HEK293 (cell line): Measurements from ENCODE around the gene FNTB.

Experiments used
- CTCF ChIA-PET: fragments of 350-600 bp; formaldehyde crosslinking; extraction: SDS; loops from one replicate; lab custom pipeline; 2021; ENCODE audit warnings: antibody characterized with exemption; lab: Yijun Ruan, JAX
- POLR2A ChIA-PET: fragments of 300-600 bp; formaldehyde crosslinking; extraction: SDS; loops from one replicate; lab custom pipeline; 2020; ENCODE audit warnings: antibody characterized with exemption, inconsistent platforms; lab: Yijun Ruan, JAX
- H3K27ac ChIP-seq: fragments of 200-500 bp; sonication (Bioruptor generic); 2 replicates; pipeline ENCODE4 v1.5.1; 2014; ENCODE audit warnings: low read depth, low read length, control low read depth, inconsistent platforms; ENCODE audit errors: extremely low read depth
- H3K36me3 ChIP-seq, 2 experiments: fragments of 200-500 bp in 1 of 2; sonication (Bioruptor generic) in 1 of 2; 1 replicate in 1 of 2; 2 replicates in 1 of 2; pipeline ENCODE4 v1.5.1; 2014 to 2017; ENCODE audit warnings: inconsistent platforms in 2 of 2, low read length in 2 of 2; ENCODE audit not compliant: control insufficient read depth in 2 of 2, insufficient read depth in 1 of 2
- H3K4me1 ChIP-seq: fragments of 200-500 bp; sonication (Bioruptor generic); 2 replicates; pipeline ENCODE4 v1.5.1; 2014; ENCODE audit warnings: mild to moderate bottlenecking, low read length, inconsistent platforms; ENCODE audit not compliant: control insufficient read depth, insufficient read depth
- H3K4me3 ChIP-seq: 2 replicates; pipeline ENCODE4 v1.5.1; 2011; ENCODE audit warnings: low read depth, mild to moderate bottlenecking, control low read depth, low read length, moderate library complexity
- H3K9me3 ChIP-seq: fragments of 200-500 bp; sonication (Bioruptor generic); 2 replicates; pipeline ENCODE4 v1.5.1; 2014; ENCODE audit warnings: low read depth, low read length, inconsistent platforms; ENCODE audit not compliant: control insufficient read depth, insufficient read depth
- BCL11B ChIP-seq: fragments of 450-650 bp; formaldehyde crosslinking; IDR thresholded peaks from 2 replicates; pipeline ENCODE4 v1.5.1; 2016; ENCODE audit warnings: low read depth, missing biosample characterization, missing genetic modification characterization
- EGR2 ChIP-seq: fragments of 450-650 bp; formaldehyde crosslinking; IDR thresholded peaks from 2 replicates; pipeline ENCODE4 v1.5.1; 2016; ENCODE audit warnings: low read depth, missing biosample characterization, missing genetic modification characterization
- GLI2 ChIP-seq: fragments of 450-650 bp; formaldehyde crosslinking; IDR thresholded peaks from 2 replicates; pipeline ENCODE4; 2017; ENCODE audit warnings: missing biosample characterization, missing genetic modification characterization, low read depth, borderline replicate concordance
- GLIS2 ChIP-seq: fragments of 450-650 bp; formaldehyde crosslinking; IDR thresholded peaks from 2 replicates; pipeline ENCODE4 v1.5.1; 2016; ENCODE audit warnings: missing biosample characterization, missing genetic modification characterization
- HOXA7 ChIP-seq: sonication (generic); formaldehyde crosslinking; IDR thresholded peaks from 2 replicates; pipeline ENCODE4 v1.8.1; 2022; ENCODE audit warnings: missing genetic modification reagents, borderline replicate concordance
- TCF7L2 ChIP-seq: IDR thresholded peaks from 2 replicates; pipeline ENCODE4 v1.6.1; 2011; ENCODE audit warnings: low read depth, mild to moderate bottlenecking, inconsistent platforms, low read length, moderate library complexity, borderline replicate concordance
- ZBTB7A ChIP-seq: fragments of 450-650 bp; formaldehyde crosslinking; IDR thresholded peaks from 2 replicates; pipeline ENCODE4 v1.5.1; 2016; ENCODE audit warnings: low read depth, missing biosample characterization, missing genetic modification characterization
- ZFP69B ChIP-seq: fragments of 450-650 bp; formaldehyde crosslinking; IDR thresholded peaks from 2 replicates; pipeline ENCODE4 v1.5.1; 2016; ENCODE audit warnings: missing biosample characterization, missing genetic modification characterization
- ZNF140 ChIP-seq: fragments of 450-650 bp; formaldehyde crosslinking; IDR thresholded peaks from 2 replicates; pipeline ENCODE4 v1.5.1; 2016; ENCODE audit warnings: missing biosample characterization, missing genetic modification characterization
- ZNF266 ChIP-seq: fragments of 450-650 bp; formaldehyde crosslinking; IDR thresholded peaks from 2 replicates; pipeline ENCODE4 v1.5.1; 2016; ENCODE audit warnings: missing biosample characterization, missing genetic modification characterization, low read depth
- ZNF335 ChIP-seq: fragments of 450-650 bp; formaldehyde crosslinking; conservative IDR thresholded peaks from 2 replicates; pipeline ENCODE4 v1.5.1; 2016; ENCODE audit warnings: missing biosample characterization, missing genetic modification characterization
- ZNF501 ChIP-seq: fragments of 450-650 bp; formaldehyde crosslinking; IDR thresholded peaks from 2 replicates; pipeline ENCODE4 v1.5.1; 2016; ENCODE audit warnings: missing biosample characterization, missing genetic modification characterization
- ZNF610 ChIP-seq: fragments of 450-650 bp; formaldehyde crosslinking; IDR thresholded peaks from 2 replicates; pipeline ENCODE4 v1.5.1; 2016; ENCODE audit warnings: missing biosample characterization, missing genetic modification characterization, borderline replicate concordance
- ZNF623 ChIP-seq: fragments of 450-650 bp; formaldehyde crosslinking; IDR thresholded peaks from 2 replicates; pipeline ENCODE4 v1.5.1; 2016; ENCODE audit warnings: missing biosample characterization, missing genetic modification characterization
- ZNF626 ChIP-seq: fragments of 450-650 bp; sonication (Bioruptor Pico); formaldehyde crosslinking; IDR thresholded peaks from 2 replicates; pipeline ENCODE4 v1.5.1; 2018; ENCODE audit warnings: missing biosample characterization, missing genetic modification characterization, inconsistent platforms
- ZNF776 ChIP-seq: fragments of 450-650 bp; formaldehyde crosslinking; IDR thresholded peaks from 2 replicates; pipeline ENCODE4 v1.5.0; 2017; ENCODE audit warnings: missing biosample characterization, missing genetic modification characterization, borderline replicate concordance
- TF ChIP-seq, protein P1 (sequence below): fragments of 450-650 bp; IDR thresholded peaks from 2 replicates; pipeline ENCODE4 v1.5.1; 2018; ENCODE audit warnings: missing biosample characterization, missing genetic modification characterization
- TF ChIP-seq, protein P2 (sequence below): fragments of 450-650 bp; formaldehyde crosslinking; IDR thresholded peaks from 2 replicates; pipeline ENCODE4 v1.5.1; 2016; ENCODE audit warnings: missing biosample characterization, missing genetic modification characterization, borderline replicate concordance
- TF ChIP-seq, protein P3 (sequence below): fragments of 450-650 bp; formaldehyde crosslinking; IDR thresholded peaks from 2 replicates; pipeline ENCODE4 v1.5.1; 2016; ENCODE audit warnings: missing biosample characterization, missing genetic modification characterization
- TF ChIP-seq, protein P4 (sequence below): fragments of 450-650 bp; formaldehyde crosslinking; IDR thresholded peaks from 2 replicates; pipeline ENCODE4 v1.5.1; 2016; ENCODE audit warnings: missing biosample characterization, missing genetic modification characterization

FNTB gene

DNA sequence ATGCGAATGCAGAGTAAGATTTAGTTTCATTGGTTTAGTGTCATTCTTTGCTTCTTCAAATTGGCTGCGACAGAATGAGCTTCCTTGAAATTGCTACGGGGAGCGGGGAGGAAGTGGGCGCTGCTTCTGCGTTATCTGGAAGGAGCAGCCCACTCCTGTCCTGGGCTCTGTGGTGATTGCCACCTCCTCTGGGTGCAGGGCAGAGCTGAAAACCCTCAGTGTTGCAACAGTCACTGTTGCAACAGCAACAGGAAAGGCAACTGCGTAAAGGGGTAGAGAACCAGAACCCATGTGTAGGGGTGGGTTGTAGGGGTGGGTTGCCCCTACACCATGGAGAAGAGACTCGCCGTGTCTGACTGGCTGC lies 57.9 kb downstream of the FNTB start (continued):
- TF ChIP-seq, protein P1, sequence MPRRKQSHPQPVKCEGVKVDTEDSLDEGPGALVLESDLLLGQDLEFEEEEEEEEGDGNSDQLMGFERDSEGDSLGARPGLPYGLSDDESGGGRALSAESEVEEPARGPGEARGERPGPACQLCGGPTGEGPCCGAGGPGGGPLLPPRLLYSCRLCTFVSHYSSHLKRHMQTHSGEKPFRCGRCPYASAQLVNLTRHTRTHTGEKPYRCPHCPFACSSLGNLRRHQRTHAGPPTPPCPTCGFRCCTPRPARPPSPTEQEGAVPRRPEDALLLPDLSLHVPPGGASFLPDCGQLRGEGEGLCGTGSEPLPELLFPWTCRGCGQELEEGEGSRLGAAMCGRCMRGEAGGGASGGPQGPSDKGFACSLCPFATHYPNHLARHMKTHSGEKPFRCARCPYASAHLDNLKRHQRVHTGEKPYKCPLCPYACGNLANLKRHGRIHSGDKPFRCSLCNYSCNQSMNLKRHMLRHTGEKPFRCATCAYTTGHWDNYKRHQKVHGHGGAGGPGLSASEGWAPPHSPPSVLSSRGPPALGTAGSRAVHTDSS (tag by site-specific recombination), result no peak
- TF ChIP-seq HOXA7 (CRISPR knock-in tag), result no peak
- TF ChIP-seq ZFP69B, result no peak
- no peak for TF ChIP-seq ZNF266 (tag by site-specific recombination)
- TF ChIP-seq GLIS2 (tag by site-specific recombination), result no peak

DNA sequence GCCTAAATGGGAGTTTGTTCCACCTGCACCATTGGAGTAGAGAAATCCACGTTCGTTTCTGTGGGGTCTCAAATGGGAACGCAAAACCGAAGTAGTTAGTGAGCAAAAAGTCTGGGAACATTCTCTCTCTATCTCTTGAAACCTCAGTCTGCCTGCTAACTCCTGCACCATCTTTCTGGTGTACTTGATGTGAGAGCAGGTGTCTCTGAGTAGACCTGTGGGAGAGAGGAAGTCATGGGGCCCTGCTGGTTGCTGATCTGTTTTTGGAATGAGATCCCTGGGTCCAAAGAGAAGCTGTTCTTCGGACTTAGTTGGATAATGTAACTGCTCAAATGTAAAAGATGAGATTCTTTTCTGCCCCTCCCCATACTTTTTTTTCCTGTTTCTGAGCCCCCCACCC lies 58.3 kb downstream of the FNTB start:
- no peak overlapping the region for H3K27ac ChIP-seq
- CTCF ChIA-PET, result no interaction called here

More for the DNA sequence above, 58.3 kb downstream of the FNTB start:
- Histone ChIP-seq H3K36me3 (peaks cover 4 to 33% of the 10 kb centered on the region in 2 experiments), H3K4me1 (peaks cover 4% of the 10 kb centered on the region; the same call in 1 of the 2 replicates), H3K4me3 (no peak overlapping the region), H3K9me3 (no peaks in the 10 kb centered on the region)
- POLR2A ChIA-PET, result no interaction called here
- TF ChIP-seq ZNF623 (tag by site-specific recombination) (no peak), EGR2 (no peak), BCL11B (tag by site-specific recombination) (no peak), GLIS2 (tag by site-specific recombination) (no peak), ZNF626 (tag by site-specific recombination) (no peak), ZNF776 (no peak), ZNF140 (tag by site-specific recombination) (no peak), ZBTB7A (tag by site-specific recombination) (no peak), ZNF610 (no peak), ZNF335 (tag by site-specific recombination) (no peak), TCF7L2 (no peak), ZNF501 (tag by site-specific recombination) (no peak), GLI2 (tag by site-specific recombination) (no peak)
- TF ChIP-seq, protein P2, sequence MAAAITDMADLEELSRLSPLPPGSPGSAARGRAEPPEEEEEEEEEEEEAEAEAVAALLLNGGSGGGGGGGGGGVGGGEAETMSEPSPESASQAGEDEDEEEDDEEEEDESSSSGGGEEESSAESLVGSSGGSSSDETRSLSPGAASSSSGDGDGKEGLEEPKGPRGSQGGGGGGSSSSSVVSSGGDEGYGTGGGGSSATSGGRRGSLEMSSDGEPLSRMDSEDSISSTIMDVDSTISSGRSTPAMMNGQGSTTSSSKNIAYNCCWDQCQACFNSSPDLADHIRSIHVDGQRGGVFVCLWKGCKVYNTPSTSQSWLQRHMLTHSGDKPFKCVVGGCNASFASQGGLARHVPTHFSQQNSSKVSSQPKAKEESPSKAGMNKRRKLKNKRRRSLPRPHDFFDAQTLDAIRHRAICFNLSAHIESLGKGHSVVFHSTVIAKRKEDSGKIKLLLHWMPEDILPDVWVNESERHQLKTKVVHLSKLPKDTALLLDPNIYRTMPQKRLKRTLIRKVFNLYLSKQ (tag by site-specific recombination), result no peak
- TF ChIP-seq, protein P1 (tag by site-specific recombination), result no peak
- TF ChIP-seq, protein P3, sequence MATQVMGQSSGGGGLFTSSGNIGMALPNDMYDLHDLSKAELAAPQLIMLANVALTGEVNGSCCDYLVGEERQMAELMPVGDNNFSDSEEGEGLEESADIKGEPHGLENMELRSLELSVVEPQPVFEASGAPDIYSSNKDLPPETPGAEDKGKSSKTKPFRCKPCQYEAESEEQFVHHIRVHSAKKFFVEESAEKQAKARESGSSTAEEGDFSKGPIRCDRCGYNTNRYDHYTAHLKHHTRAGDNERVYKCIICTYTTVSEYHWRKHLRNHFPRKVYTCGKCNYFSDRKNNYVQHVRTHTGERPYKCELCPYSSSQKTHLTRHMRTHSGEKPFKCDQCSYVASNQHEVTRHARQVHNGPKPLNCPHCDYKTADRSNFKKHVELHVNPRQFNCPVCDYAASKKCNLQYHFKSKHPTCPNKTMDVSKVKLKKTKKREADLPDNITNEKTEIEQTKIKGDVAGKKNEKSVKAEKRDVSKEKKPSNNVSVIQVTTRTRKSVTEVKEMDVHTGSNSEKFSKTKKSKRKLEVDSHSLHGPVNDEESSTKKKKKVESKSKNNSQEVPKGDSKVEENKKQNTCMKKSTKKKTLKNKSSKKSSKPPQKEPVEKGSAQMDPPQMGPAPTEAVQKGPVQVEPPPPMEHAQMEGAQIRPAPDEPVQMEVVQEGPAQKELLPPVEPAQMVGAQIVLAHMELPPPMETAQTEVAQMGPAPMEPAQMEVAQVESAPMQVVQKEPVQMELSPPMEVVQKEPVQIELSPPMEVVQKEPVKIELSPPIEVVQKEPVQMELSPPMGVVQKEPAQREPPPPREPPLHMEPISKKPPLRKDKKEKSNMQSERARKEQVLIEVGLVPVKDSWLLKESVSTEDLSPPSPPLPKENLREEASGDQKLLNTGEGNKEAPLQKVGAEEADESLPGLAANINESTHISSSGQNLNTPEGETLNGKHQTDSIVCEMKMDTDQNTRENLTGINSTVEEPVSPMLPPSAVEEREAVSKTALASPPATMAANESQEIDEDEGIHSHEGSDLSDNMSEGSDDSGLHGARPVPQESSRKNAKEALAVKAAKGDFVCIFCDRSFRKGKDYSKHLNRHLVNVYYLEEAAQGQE (tag by site-specific recombination), result no peak
- TF ChIP-seq, protein P4, sequence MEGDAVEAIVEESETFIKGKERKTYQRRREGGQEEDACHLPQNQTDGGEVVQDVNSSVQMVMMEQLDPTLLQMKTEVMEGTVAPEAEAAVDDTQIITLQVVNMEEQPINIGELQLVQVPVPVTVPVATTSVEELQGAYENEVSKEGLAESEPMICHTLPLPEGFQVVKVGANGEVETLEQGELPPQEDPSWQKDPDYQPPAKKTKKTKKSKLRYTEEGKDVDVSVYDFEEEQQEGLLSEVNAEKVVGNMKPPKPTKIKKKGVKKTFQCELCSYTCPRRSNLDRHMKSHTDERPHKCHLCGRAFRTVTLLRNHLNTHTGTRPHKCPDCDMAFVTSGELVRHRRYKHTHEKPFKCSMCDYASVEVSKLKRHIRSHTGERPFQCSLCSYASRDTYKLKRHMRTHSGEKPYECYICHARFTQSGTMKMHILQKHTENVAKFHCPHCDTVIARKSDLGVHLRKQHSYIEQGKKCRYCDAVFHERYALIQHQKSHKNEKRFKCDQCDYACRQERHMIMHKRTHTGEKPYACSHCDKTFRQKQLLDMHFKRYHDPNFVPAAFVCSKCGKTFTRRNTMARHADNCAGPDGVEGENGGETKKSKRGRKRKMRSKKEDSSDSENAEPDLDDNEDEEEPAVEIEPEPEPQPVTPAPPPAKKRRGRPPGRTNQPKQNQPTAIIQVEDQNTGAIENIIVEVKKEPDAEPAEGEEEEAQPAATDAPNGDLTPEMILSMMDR (tag by site-specific recombination), result no peak
